IMR-90 (cell line): ENCODE measurements around the gene SAP30BP.

Experiments
- POLR2A ChIP-seq: IDR thresholded peaks from 2 replicates; pipeline ENCODE4 v1.6.1; 2012; ENCODE audit warnings: mild to moderate bottlenecking, low read depth, low read length
- RAD21 ChIP-seq: IDR thresholded peaks from 2 replicates; pipeline ENCODE4 v1.6.1; 2012; ENCODE audit warnings: low read length, improper control_type of control experiment
- SMC3 ChIP-seq: fragments of 150-350 bp; IDR thresholded peaks from 2 replicates; pipeline ENCODE4 v1.6.1; 2016; ENCODE audit warnings: low read depth, mild to moderate bottlenecking, antibody characterized with exemption, low read length, moderate library complexity
- USF2 ChIP-seq: fragments of 150-350 bp; IDR thresholded peaks from 2 replicates; pipeline ENCODE4 v1.6.1; 2017; ENCODE audit warnings: mild to moderate bottlenecking, antibody characterized with exemption, low read length, low read depth
- TF ChIP-seq, protein P1 (sequence below): conservative IDR thresholded peaks from 2 replicates; pipeline ENCODE4 v1.5.1; 2012; ENCODE audit warnings: mild to moderate bottlenecking, low read depth, low read length, improper control_type of control experiment

GRCh38 chr17:75704963-75705875, 38.1 kb downstream of the SAP30BP start:
- TF ChIP-seq, protein P1, sequence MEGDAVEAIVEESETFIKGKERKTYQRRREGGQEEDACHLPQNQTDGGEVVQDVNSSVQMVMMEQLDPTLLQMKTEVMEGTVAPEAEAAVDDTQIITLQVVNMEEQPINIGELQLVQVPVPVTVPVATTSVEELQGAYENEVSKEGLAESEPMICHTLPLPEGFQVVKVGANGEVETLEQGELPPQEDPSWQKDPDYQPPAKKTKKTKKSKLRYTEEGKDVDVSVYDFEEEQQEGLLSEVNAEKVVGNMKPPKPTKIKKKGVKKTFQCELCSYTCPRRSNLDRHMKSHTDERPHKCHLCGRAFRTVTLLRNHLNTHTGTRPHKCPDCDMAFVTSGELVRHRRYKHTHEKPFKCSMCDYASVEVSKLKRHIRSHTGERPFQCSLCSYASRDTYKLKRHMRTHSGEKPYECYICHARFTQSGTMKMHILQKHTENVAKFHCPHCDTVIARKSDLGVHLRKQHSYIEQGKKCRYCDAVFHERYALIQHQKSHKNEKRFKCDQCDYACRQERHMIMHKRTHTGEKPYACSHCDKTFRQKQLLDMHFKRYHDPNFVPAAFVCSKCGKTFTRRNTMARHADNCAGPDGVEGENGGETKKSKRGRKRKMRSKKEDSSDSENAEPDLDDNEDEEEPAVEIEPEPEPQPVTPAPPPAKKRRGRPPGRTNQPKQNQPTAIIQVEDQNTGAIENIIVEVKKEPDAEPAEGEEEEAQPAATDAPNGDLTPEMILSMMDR, result no peak
- no peak for TF ChIP-seq RAD21
- TF ChIP-seq SMC3, result no peak
- TF ChIP-seq POLR2A, result no peak
- no peak for TF ChIP-seq USF2
